ENCODE data around the gene DYNLL2. TPM values are rescaled to one million over a fixed set of nuclear protein-coding genes. Genes with fewer than 3 reads are reported as not detected.
A peak's percentile ranks its signal among the peaks of the same experiment; 100 is the strongest.
"Not testable (repeated sequence)": the region's sequence is repeated elsewhere in the genome, so short reads cannot be mapped to it uniquely, and the experiment has no call there.

The DYNLL2 gene
- total and polyA plus RNA-seq, 10 donors: 9.9 to 29.7 (median 22.9) TPM

DNA sequence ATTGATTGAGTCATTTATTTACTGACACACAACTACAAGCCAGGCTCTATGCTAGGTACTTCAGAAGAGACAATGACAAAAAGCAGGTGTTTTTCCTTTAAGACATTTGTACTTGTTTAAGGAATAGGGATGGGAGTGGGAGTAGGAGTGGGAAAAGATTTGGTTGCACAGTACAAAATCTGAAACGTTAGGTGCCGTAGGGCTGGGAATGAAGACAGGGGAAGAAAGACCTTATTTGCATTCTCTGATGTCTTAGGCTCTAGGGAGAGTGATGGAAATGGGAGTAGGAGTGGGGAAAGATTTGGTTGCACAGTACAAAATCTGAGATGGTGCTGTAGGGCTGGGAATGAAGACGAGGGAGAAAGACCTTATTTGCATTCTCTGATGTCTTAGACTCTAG, 36.3 kb downstream of the DYNLL2 start:
- peaks cover 0 to 46% (median 5%) of the 10 kb centered on the region in 7 donors for H3K27me3 ChIP-seq (replicated peaks in 1 of 7)
- no peak for DNase-seq
- 63 to 78% (median 66%) methylated on average over 3 of the region's 3 CpGs for WGBS, 5 donors
- no peaks in the 10 kb centered on the region for H3K36me3 ChIP-seq
- no peak overlapping the region for H3K4me3 ChIP-seq
- TF ChIP-seq, protein P1, sequence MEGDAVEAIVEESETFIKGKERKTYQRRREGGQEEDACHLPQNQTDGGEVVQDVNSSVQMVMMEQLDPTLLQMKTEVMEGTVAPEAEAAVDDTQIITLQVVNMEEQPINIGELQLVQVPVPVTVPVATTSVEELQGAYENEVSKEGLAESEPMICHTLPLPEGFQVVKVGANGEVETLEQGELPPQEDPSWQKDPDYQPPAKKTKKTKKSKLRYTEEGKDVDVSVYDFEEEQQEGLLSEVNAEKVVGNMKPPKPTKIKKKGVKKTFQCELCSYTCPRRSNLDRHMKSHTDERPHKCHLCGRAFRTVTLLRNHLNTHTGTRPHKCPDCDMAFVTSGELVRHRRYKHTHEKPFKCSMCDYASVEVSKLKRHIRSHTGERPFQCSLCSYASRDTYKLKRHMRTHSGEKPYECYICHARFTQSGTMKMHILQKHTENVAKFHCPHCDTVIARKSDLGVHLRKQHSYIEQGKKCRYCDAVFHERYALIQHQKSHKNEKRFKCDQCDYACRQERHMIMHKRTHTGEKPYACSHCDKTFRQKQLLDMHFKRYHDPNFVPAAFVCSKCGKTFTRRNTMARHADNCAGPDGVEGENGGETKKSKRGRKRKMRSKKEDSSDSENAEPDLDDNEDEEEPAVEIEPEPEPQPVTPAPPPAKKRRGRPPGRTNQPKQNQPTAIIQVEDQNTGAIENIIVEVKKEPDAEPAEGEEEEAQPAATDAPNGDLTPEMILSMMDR (IDR thresholded peaks at IDR 0.05 in 8 of 11, conservative IDR thresholded peaks at IDR 0.05 in 3 of 11): no peak
- no peak for TF ChIP-seq POLR2A (IDR thresholded peaks at IDR 0.05)
- TF ChIP-seq POLR2AphosphoS5 (IDR thresholded peaks at IDR 0.05): no peak
- intact Hi-C loops (cut with DNase I; ENCODE audit: low total_unique reads): loop anchor here (10.0 kb wide), 1 partner anchor 225 kb away; no protein-coding TSS in a partner anchor
- H3K27ac ChIP-seq: no peak overlapping the region
- no peaks in the 10 kb centered on the region for H3K4me1 ChIP-seq
- H3K9me3 ChIP-seq: no peaks in the 10 kb centered on the region

GRCh38 chr17:58120195-58120822, 37.1 kb downstream of the DYNLL2 start:
- Histone ChIP-seq H3K9me3 (no peaks in the 10 kb centered on the region), H3K36me3 (no peaks in the 10 kb centered on the region), H3K27me3 (replicated peaks in 1 of 7) (peaks cover 0 to 44% (median 5%) of the 10 kb centered on the region in 7 donors), H3K4me3 (no peak overlapping the region), H3K27ac (no peak overlapping the region), H3K4me1 (no peaks in the 10 kb centered on the region)
- intact Hi-C loops (cut with DNase I; ENCODE audit: low total_unique reads): loop anchor here (5.0 kb wide), 1 partner anchor 52 kb away; no protein-coding TSS in a partner anchor
- DNase-seq: no peak
- WGBS, 5 donors: 22 to 23% (median 23%) methylated on average over 7 of the region's 7 CpGs
- TF ChIP-seq, protein P1 (IDR thresholded peaks at IDR 0.05 in 8 of 11, conservative IDR thresholded peaks at IDR 0.05 in 3 of 11): no peak
- no peak for TF ChIP-seq POLR2A (IDR thresholded peaks at IDR 0.05)
- no peak for TF ChIP-seq POLR2AphosphoS5 (IDR thresholded peaks at IDR 0.05)

- DNase-seq: no peak
- Histone ChIP-seq H3K27me3 (replicated peaks in 1 of 7) (peaks cover 0 to 34% (median 0%) of the 10 kb centered on the region in 7 donors), H3K36me3 (no peaks in the 10 kb centered on the region), H3K9me3 (no peaks in the 10 kb centered on the region), H3K4me1 (no peaks in the 10 kb centered on the region), H3K27ac (no peak overlapping the region), H3K4me3 (no peak overlapping the region)
- intact Hi-C loops (cut with DNase I; ENCODE audit: low total_unique reads): loop anchor here (5.0 kb wide), 1 partner anchor 50 kb away; no protein-coding TSS in a partner anchor
- TF ChIP-seq POLR2A (IDR thresholded peaks at IDR 0.05) (no peak), POLR2AphosphoS5 (IDR thresholded peaks at IDR 0.05) (no peak)
- TF ChIP-seq, protein P1 (IDR thresholded peaks at IDR 0.05 in 8 of 11, conservative IDR thresholded peaks at IDR 0.05 in 3 of 11): peak in 9 of 11 experiments; percentile 17 to 55 (median 32)
- 48 to 54% (median 49%) methylated on average over 5 of the region's 5 CpGs for WGBS, 5 donors
Observed at GRCh38 chr17:58121925-58122324, 38.7 kb downstream of the DYNLL2 start.

DNA sequence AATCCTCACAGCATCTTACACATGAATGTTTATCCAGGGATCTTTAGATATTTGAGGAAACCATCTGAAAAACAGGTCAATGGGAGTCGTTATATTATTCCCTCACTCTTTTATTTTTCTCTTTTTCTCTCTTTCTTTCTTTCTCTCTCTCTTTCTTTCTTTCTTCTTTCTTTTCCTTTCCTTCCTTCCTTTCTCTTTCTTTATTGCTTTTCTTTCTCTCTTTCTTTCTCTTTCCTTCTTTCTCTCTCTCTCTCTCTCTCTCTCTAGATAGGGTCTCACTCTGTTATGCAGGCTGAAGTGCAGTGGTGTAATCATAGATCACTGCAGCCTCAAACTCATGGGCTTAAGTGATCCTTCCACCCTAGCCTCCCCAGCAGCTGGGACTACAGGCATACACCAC, 44.6 kb downstream of the DYNLL2 start:
- intact Hi-C loops (cut with DNase I; ENCODE audit: low total_unique reads): no loop called here
- Histone ChIP-seq H3K27me3 (replicated peaks in 1 of 7) (peaks cover 0 to 28% (median 0%) of the 10 kb centered on the region in 7 donors), H3K36me3 (no peaks in the 10 kb centered on the region), H3K27ac (no peak overlapping the region), H3K4me1 (no peaks in the 10 kb centered on the region), H3K4me3 (no peak overlapping the region), H3K9me3 (no peaks in the 10 kb centered on the region)
- 48 to 75% (median 61%) methylated on average over 1 of the region's 1 CpG for WGBS, 5 donors
- no peak for DNase-seq
- TF ChIP-seq, protein P1 (IDR thresholded peaks at IDR 0.05 in 8 of 11, conservative IDR thresholded peaks at IDR 0.05 in 3 of 11): no peak

GRCh38 chr17:58132697-58133096, 49.5 kb downstream of the DYNLL2 start:
- DNase-seq; H3K27ac ChIP-seq; H3K4me3 ChIP-seq; H3K4me1 ChIP-seq; intact Hi-C loops (cut with DNase I; ENCODE audit: low total_unique reads); H3K36me3 ChIP-seq: not testable (repeated sequence)
- Histone ChIP-seq H3K27me3 (replicated peaks in 1 of 7) (peaks cover 0 to 45% (median 0%) of the 10 kb centered on the region in 7 donors), H3K9me3 (peaks cover 0 to 21% (median 14%) of the 10 kb centered on the region in 8 donors)
- 95 to 97% (median 97%) methylated on average over 5 of the region's 5 CpGs for WGBS, 5 donors

All from spleen (tissue), 11 donors.